Memory B cell (primary cell): Measurements from ENCODE around the gene PTCHD1.

Source experiments
- ATAC-seq: fragments of 150-1000 bp; cut with Tn5 transposase; 2 replicates; pipeline ENCODE4 v1.10.0; 2021; ENCODE audit warnings: low read depth, mild to moderate bottlenecking, moderate library complexity
- DNase-seq, 2 donors: peaks; one replicate each; pipeline ENCODE4 v3.0.0; 2022; ENCODE audit warnings: low spot score in 2 of 2
- H3K27ac Mint-ChIP-seq: one replicate; pipeline ENCODE4 v1.8.0; 2022; ENCODE audit warnings: mild to moderate bottlenecking, moderate library complexity, mixed read lengths
- H3K27me3 Mint-ChIP-seq: one replicate; pipeline ENCODE4 v1.8.0; 2022; ENCODE audit warnings: mixed read lengths
- H3K36me3 Mint-ChIP-seq: one replicate; pipeline ENCODE4 v1.8.0; 2022; ENCODE audit warnings: mild to moderate bottlenecking, mixed read lengths
- H3K4me1 Mint-ChIP-seq: one replicate; pipeline ENCODE4 v1.8.0; 2022; ENCODE audit warnings: mixed read lengths
- H3K4me3 Mint-ChIP-seq: one replicate; pipeline ENCODE4 v1.8.0; 2022; ENCODE audit warnings: mild to moderate bottlenecking, moderate library complexity, mixed read lengths
- H3K9me3 Mint-ChIP-seq: one replicate; pipeline ENCODE4 v1.8.0; 2022; ENCODE audit warnings: mixed read lengths

Gene PTCHD1

GRCh38 chrX:23394421-23394820, 59.8 kb downstream of the PTCHD1 start:
- H3K4me3 Mint-ChIP-seq = no peak overlapping the region
- H3K4me1 Mint-ChIP-seq = no peaks in the 10 kb centered on the region
- no peaks in the 10 kb centered on the region for H3K27me3 Mint-ChIP-seq
- no peak overlapping the region for H3K27ac Mint-ChIP-seq
- ATAC-seq (no peak), DNase-seq (no peak)
- no peaks in the 10 kb centered on the region for H3K9me3 Mint-ChIP-seq
- H3K36me3 Mint-ChIP-seq = no peaks in the 10 kb centered on the region

- Mint-ChIP-seq H3K36me3 (no peaks in the 10 kb centered on the region), H3K4me3 (no peak overlapping the region)
Observed at GRCh38 chrX:23396263-23396662, 61.6 kb downstream of the PTCHD1 start.

GRCh38 chrX:23398570-23398969, 63.9 kb downstream of the PTCHD1 start:
- Mint-ChIP-seq H3K4me1 (no peaks in the 10 kb centered on the region), H3K27me3 (no peaks in the 10 kb centered on the region), H3K9me3 (no peaks in the 10 kb centered on the region), H3K27ac (no peak overlapping the region), H3K4me3 (no peak overlapping the region), H3K36me3 (no peaks in the 10 kb centered on the region)
- no peak for ATAC-seq
- no peak for DNase-seq

More at GRCh38 chrX:23396263-23396662, 61.6 kb downstream of the PTCHD1 start:
- Mint-ChIP-seq H3K9me3 (no peaks in the 10 kb centered on the region), H3K27me3 (no peaks in the 10 kb centered on the region), H3K4me1 (no peaks in the 10 kb centered on the region), H3K27ac (no peak overlapping the region)
- ATAC-seq (no peak), DNase-seq (no peak)

- no peaks in the 10 kb centered on the region for H3K36me3 Mint-ChIP-seq
- DNase-seq = no peak
- H3K4me3 Mint-ChIP-seq = no peak overlapping the region
- no peak overlapping the region for H3K27ac Mint-ChIP-seq
- no peaks in the 10 kb centered on the region for H3K4me1 Mint-ChIP-seq
- no peaks in the 10 kb centered on the region for H3K9me3 Mint-ChIP-seq
- ATAC-seq = no peak
- H3K27me3 Mint-ChIP-seq = no peaks in the 10 kb centered on the region
Observed at GRCh38 chrX:23403849-23404248, 69.2 kb downstream of the PTCHD1 start.

GRCh38 chrX:23422912-23423311, 88.3 kb downstream of the PTCHD1 start:
- Mint-ChIP-seq H3K36me3 (no peaks in the 10 kb centered on the region), H3K27me3 (no peaks in the 10 kb centered on the region), H3K27ac (no peak overlapping the region), H3K9me3 (peaks cover 8% of the 10 kb centered on the region), H3K4me3 (no peak overlapping the region), H3K4me1 (no peaks in the 10 kb centered on the region)
- DNase-seq (no peak), ATAC-seq (no peak)

GRCh38 chrX:23434356-23434884, 99.8 kb downstream of the PTCHD1 start:
- no peak for ATAC-seq
- DNase-seq = no peak
- H3K36me3 Mint-ChIP-seq = peaks cover 1% of the 10 kb centered on the region
- H3K4me1 Mint-ChIP-seq = no peaks in the 10 kb centered on the region
- H3K27ac Mint-ChIP-seq = no peak overlapping the region
- no peaks in the 10 kb centered on the region for H3K9me3 Mint-ChIP-seq
- H3K4me3 Mint-ChIP-seq = no peak overlapping the region
- H3K27me3 Mint-ChIP-seq = no peaks in the 10 kb centered on the region

- Mint-ChIP-seq H3K27me3 (no peaks in the 10 kb centered on the region), H3K4me3 (no peak overlapping the region), H3K9me3 (no peaks in the 10 kb centered on the region), H3K4me1 (no peaks in the 10 kb centered on the region), H3K36me3 (peaks cover 1% of the 10 kb centered on the region), H3K27ac (no peak overlapping the region)
- ATAC-seq (no peak), DNase-seq (no peak)
Observed at GRCh38 chrX:23435108-23435507, 100.5 kb downstream of the PTCHD1 start.

- Mint-ChIP-seq H3K36me3 (peaks cover 1% of the 10 kb centered on the region), H3K27me3 (no peaks in the 10 kb centered on the region), H3K27ac (no peak overlapping the region), H3K4me1 (no peaks in the 10 kb centered on the region), H3K4me3 (no peak overlapping the region), H3K9me3 (peaks cover 1% of the 10 kb centered on the region)
- no peak for ATAC-seq
- no peak for DNase-seq
Observed at GRCh38 chrX:23435575-23435974, 100.9 kb downstream of the PTCHD1 start.

- H3K27me3 Mint-ChIP-seq = no peaks in the 10 kb centered on the region
- ATAC-seq (no peak), DNase-seq (no peak)
- no peak overlapping the region for H3K27ac Mint-ChIP-seq
- H3K36me3 Mint-ChIP-seq = peaks cover 1% of the 10 kb centered on the region
- no peaks in the 10 kb centered on the region for H3K4me1 Mint-ChIP-seq
- H3K9me3 Mint-ChIP-seq = peaks cover 4% of the 10 kb centered on the region
- no peak overlapping the region for H3K4me3 Mint-ChIP-seq
Observed at GRCh38 chrX:23436875-23437274, 102.2 kb downstream of the PTCHD1 start.

- Mint-ChIP-seq H3K9me3 (peaks cover 2% of the 10 kb centered on the region), H3K27me3 (no peaks in the 10 kb centered on the region)
Observed at GRCh38 chrX:23451266-23451665, 116.6 kb downstream of the PTCHD1 start.

More at GRCh38 chrX:23451266-23451665, 116.6 kb downstream of the PTCHD1 start:
- H3K4me3 Mint-ChIP-seq = no peak overlapping the region
- ATAC-seq (no peak), DNase-seq (no peak)
- no peaks in the 10 kb centered on the region for H3K4me1 Mint-ChIP-seq
- no peak overlapping the region for H3K27ac Mint-ChIP-seq
- no peaks in the 10 kb centered on the region for H3K36me3 Mint-ChIP-seq
